DOHH2 (cell line): ENCODE measurements around the gene IFNL2.
"Not testable (repeated sequence)": the region's sequence is repeated elsewhere in the genome, so short reads cannot be mapped to it uniquely, and the experiment has no call there.

ENCODE experiments used
- H3F3A ChIP-seq: fragments of 200-600 bp; sonication (generic), shearing (Covaris generic); 2 replicates; pipeline ENCODE4 v1.6.0; 2016; ENCODE audit warnings: antibody characterized with exemption, mild to moderate bottlenecking; ENCODE audit not compliant: control insufficient read depth, insufficient read depth
- H3K27ac ChIP-seq: fragments of 200-600 bp; sonication (generic); 2 replicates; pipeline ENCODE4 v1.5.1; 2014; ENCODE audit warnings: low read depth, mild to moderate bottlenecking, low read length, moderate library complexity
- H3K27me3 ChIP-seq: fragments of 200-600 bp; sonication (generic); 2 replicates; pipeline ENCODE4 v1.6.1; 2014; ENCODE audit warnings: mild to moderate bottlenecking, low read length, mixed read lengths; ENCODE audit not compliant: control insufficient read depth
- H3K36me3 ChIP-seq: fragments of 200-600 bp; sonication (generic); 2 replicates; pipeline ENCODE4 v1.6.1; 2014; ENCODE audit warnings: mild to moderate bottlenecking, low read length, moderate library complexity, mixed read lengths; ENCODE audit not compliant: control insufficient read depth
- H3K4me1 ChIP-seq: fragments of 200-600 bp; sonication (generic); 2 replicates; pipeline ENCODE4 v1.6.1; 2014; ENCODE audit warnings: mild to moderate bottlenecking, low read length, mixed read lengths; ENCODE audit not compliant: control insufficient read depth
- H3K4me2 ChIP-seq: fragments of 200-600 bp; sonication (generic); 2 replicates; pipeline ENCODE4 v1.6.0; 2014; ENCODE audit warnings: mild to moderate bottlenecking, low read length, moderate library complexity
- H3K4me3 ChIP-seq: fragments of 200-600 bp; sonication (generic); 2 replicates; pipeline ENCODE4 v1.5.1; 2014; ENCODE audit warnings: mild to moderate bottlenecking, low read length, mixed read lengths
- H3K79me2 ChIP-seq: fragments of 200-600 bp; sonication (generic); 2 replicates; pipeline ENCODE4 v1.6.1; 2014; ENCODE audit warnings: mild to moderate bottlenecking, low read length, mixed read lengths; ENCODE audit not compliant: control insufficient read depth
- H3K9me2 ChIP-seq: fragments of 200-600 bp; sonication (generic); replicated peaks from 2 replicates; pipeline ENCODE4 v1.6.1; 2014; ENCODE audit warnings: mild to moderate bottlenecking, low read length, mixed read lengths; ENCODE audit not compliant: control insufficient read depth
- H3K9me3 ChIP-seq: fragments of 200-600 bp; sonication (generic); 2 replicates; pipeline ENCODE4 v1.6.1; 2014; ENCODE audit warnings: antibody characterized with exemption, low read length, mixed read lengths; ENCODE audit not compliant: control insufficient read depth, insufficient read depth
- H4K20me1 ChIP-seq: fragments of 200-600 bp; sonication (generic); 2 replicates; pipeline ENCODE4 v1.6.0; 2014; ENCODE audit warnings: low read depth, mild to moderate bottlenecking, antibody characterized with exemption, low read length, moderate library complexity; ENCODE audit not compliant: control insufficient read depth, insufficient read depth
- EZH2phosphoT487 ChIP-seq: fragments of 200-600 bp; sonication (generic); IDR thresholded peaks from 2 replicates; pipeline ENCODE4 v1.6.1; 2017; ENCODE audit warnings: borderline replicate concordance, mild to moderate bottlenecking, antibody characterized with exemption, low read length, moderate library complexity, mixed read lengths
- TF ChIP-seq, protein P1 (sequence below): fragments of 200-600 bp; sonication (generic); IDR thresholded peaks from one replicate; pipeline ENCODE4 v1.5.1; 2014; ENCODE audit warnings: antibody characterized with exemption, mild to moderate bottlenecking, low read depth, low read length; ENCODE audit not compliant: poor library complexity, severe bottlenecking

The IFNL2 gene

DNA sequence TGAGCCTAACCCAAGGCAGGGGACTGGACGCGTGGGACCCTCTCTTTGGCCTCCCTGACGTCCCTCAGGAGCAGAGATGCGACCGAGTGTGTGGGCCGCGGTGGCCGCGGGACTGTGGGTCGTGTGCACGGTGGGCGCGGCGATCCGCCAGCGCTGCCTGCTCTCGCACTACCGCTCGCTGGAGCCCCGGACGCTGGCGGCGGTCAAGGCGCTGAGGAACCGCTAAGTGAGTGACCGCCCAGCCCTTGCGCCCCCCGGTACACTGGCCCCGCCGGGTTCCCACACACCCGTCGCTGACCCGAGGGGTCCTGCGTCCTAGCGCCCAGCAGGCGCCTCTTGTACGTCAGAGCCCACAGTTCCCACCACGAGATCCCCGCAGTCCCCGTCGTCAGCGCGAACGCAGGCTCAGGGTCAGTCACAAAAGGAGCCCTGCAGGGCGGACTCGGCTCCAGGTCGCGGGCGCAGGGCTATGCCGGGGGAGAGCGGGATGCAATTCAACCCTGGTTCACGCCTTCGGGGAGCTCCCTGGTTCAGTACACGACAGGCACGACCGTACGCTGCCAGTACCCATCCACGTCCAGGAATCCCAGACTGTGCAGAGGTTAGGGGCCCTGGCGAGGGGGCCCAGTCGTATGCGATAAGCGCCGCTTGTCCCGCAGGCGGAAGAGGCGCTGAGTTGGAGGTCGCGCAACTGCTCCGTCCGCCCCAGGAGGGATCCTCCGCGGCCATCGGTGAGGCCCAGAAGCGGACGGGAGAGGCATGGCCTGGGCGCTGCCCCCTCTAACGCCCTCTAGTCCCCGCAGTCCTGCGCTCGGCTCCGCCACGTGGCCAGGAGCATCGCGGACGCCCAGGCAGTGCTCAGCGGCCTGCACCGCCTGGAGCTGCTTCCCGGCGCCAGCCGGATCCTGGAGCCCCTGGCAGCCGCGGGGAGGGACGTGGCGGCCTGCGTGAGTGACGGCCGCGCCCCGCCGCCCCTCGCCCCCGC lies 3.6 kb upstream of the IFNL2 start:
- H3K27ac ChIP-seq, result no peak overlapping the region
- H3K27me3 ChIP-seq, result no peaks in the 10 kb centered on the region
- H3F3A ChIP-seq, result no peaks in the 10 kb centered on the region
- H3K4me2 ChIP-seq, result no peak overlapping the region
- H3K79me2 ChIP-seq, result no peaks in the 10 kb centered on the region
- no peaks in the 10 kb centered on the region for H3K9me2 ChIP-seq
- TF ChIP-seq, protein P1, sequence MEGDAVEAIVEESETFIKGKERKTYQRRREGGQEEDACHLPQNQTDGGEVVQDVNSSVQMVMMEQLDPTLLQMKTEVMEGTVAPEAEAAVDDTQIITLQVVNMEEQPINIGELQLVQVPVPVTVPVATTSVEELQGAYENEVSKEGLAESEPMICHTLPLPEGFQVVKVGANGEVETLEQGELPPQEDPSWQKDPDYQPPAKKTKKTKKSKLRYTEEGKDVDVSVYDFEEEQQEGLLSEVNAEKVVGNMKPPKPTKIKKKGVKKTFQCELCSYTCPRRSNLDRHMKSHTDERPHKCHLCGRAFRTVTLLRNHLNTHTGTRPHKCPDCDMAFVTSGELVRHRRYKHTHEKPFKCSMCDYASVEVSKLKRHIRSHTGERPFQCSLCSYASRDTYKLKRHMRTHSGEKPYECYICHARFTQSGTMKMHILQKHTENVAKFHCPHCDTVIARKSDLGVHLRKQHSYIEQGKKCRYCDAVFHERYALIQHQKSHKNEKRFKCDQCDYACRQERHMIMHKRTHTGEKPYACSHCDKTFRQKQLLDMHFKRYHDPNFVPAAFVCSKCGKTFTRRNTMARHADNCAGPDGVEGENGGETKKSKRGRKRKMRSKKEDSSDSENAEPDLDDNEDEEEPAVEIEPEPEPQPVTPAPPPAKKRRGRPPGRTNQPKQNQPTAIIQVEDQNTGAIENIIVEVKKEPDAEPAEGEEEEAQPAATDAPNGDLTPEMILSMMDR, result no peak
- TF ChIP-seq EZH2phosphoT487, result no peak
- H3K4me1 ChIP-seq, result no peaks in the 10 kb centered on the region
- H3K36me3 ChIP-seq, result no peaks in the 10 kb centered on the region
- no peaks in the 10 kb centered on the region for H3K9me3 ChIP-seq
- no peak overlapping the region for H3K4me3 ChIP-seq
- no peaks in the 10 kb centered on the region for H4K20me1 ChIP-seq

DNA sequence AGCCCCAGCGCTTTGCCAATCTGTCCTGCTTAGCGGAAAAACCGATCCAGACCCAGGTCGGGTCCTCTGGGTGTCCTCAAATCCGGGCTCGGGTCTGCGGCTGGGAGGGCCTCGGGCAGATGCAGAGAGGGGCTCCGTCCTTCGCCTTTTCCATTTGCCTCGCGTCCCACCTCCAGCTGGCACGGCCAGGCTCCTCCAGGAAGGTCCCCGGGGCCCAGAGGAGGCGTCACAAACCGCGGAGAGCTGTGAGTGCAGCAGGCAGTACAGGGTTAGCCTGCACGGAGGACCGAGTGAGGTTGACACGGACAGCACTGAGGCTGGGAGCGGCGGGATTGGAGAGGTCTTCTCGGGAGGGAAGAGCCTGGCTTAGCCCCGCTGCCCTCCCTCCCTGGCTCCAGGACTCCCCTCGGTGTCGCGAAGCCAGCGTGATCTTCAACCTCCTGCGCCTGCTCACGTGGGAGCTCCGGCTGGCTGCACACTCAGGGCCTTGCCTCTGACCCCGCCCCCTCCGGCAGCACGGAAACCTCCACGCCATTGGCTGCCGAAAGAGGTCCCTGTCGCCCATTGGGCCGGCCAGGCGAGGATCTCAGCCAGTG lies 2.8 kb upstream of the IFNL2 start:
- no peak for TF ChIP-seq EZH2phosphoT487
- TF ChIP-seq, protein P1, result no peak
- no peaks in the 10 kb centered on the region for H3K36me3 ChIP-seq
- no peaks in the 10 kb centered on the region for H3K27me3 ChIP-seq
- no peaks in the 10 kb centered on the region for H4K20me1 ChIP-seq
- no peak overlapping the region for H3K4me3 ChIP-seq
- no peak overlapping the region for H3K27ac ChIP-seq
- no peak overlapping the region for H3K4me2 ChIP-seq
- H3F3A ChIP-seq, result no peaks in the 10 kb centered on the region
- no peaks in the 10 kb centered on the region for H3K9me2 ChIP-seq
- H3K9me3 ChIP-seq, result no peaks in the 10 kb centered on the region
- H3K79me2 ChIP-seq, result no peaks in the 10 kb centered on the region
- no peaks in the 10 kb centered on the region for H3K4me1 ChIP-seq

DNA sequence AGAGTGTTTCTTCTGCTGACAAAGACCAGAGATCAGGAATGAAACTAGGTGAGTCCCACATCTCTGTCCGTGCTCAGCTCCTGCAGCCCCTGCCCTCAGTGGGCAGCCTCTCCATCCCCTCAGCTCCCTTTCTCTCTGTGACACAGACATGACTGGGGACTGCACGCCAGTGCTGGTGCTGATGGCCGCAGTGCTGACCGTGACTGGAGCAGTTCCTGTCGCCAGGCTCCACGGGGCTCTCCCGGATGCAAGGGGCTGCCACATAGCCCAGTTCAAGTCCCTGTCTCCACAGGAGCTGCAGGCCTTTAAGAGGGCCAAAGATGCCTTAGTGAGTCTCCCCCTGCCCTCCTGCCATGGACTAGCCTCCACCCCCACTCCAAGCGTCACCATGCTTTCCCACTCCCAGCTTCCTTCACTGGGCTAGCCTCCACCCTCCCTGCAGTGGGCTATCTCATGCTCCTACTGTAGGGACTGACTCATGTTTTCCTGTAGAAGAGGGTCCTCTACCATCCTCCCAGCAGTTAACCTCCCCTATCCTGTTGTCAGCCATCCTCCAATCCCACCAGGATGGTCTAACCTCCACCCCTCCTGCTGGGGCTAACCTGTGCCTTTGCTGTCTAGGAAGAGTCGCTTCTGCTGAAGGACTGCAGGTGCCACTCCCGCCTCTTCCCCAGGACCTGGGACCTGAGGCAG lies 481 bp downstream of the IFNL2 start:
- H3K9me3 ChIP-seq, H4K20me1 ChIP-seq, H3K4me1 ChIP-seq, H3K4me2 ChIP-seq, H3K27ac ChIP-seq, H3F3A ChIP-seq, H3K9me2 ChIP-seq, H3K27me3 ChIP-seq, H3K4me3 ChIP-seq, H3K36me3 ChIP-seq, H3K79me2 ChIP-seq: not testable (repeated sequence)

DNA sequence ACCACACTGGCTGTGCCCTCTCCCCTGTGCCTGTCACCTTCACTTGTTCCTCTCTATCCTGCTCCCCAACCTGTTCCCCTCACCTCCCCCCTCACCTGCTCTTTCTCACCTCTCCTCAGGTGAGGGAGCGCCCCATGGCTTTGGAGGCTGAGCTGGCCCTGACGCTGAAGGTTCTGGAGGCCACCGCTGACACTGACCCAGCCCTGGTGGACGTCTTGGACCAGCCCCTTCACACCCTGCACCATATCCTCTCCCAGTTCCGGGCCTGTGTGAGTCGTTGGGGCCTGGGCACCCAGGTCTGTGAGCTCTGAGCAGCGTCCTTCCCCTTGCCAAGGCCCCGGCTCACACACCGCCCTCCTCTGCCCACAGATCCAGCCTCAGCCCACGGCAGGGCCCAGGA lies 1.2 kb downstream of the IFNL2 start:
- not testable (repeated sequence) for H3K9me3 ChIP-seq, H3K79me2 ChIP-seq

More for the DNA sequence above, 1.2 kb downstream of the IFNL2 start:
- not testable (repeated sequence) for H3K36me3 ChIP-seq, H3K27me3 ChIP-seq, H3K27ac ChIP-seq, H4K20me1 ChIP-seq, H3K4me1 ChIP-seq, H3K9me2 ChIP-seq, H3K4me3 ChIP-seq, H3K4me2 ChIP-seq, H3F3A ChIP-seq
